ENCODE results near the gene NKAIN2.
"Not testable (repeated sequence)": the region's sequence is repeated elsewhere in the genome, so short reads cannot be mapped to it uniquely, and the experiment has no call there.

NKAIN2 gene

GRCh38 chr6:124699038-124699437 is 895.4 kb downstream of the NKAIN2 start:
- no peak for DNase-seq (ENCODE audit: low spot score)

DNA sequence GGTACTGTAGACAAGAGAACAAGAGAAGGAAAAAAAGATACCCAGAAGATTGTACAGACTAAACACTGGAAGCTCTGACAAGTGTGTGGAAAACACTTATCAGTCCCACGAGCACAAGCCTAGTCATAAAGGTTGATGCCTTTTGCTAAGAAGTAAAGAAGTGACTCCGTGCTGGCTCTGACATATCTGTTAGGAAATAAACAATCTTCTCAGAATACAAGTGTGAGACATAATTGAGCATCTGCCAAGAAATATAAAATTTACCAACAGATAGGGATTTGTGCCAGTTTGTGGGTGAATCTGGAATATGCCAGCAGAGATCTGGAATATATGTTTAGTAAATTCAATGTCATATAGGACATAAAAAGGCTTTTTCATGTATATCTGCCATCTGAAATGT is 899.9 kb downstream of the NKAIN2 start:
- DNase-seq (ENCODE audit: low spot score): no peak

GRCh38 chr6:124712532-124712931 is 908.9 kb downstream of the NKAIN2 start:
- not testable (repeated sequence) for DNase-seq (ENCODE audit: low spot score)

DNA sequence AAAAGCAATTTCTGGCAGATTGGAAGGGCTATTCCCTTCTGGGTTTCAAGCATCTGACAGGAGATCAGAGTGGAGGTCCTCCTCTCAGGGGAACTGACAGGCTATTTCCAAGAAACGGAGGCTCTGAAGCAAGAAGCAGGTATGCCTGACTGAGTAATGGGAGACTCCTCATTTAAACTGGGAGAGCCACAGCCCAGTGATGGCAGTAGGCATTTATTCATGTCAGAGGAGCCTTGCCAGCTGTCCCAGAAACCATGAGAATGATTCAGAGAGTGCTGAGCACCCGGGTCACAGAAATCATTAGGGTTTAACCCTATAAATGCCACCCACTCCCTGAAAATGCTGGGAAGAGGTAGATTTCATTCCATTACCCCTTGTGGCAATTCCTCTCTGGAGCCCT is 911.1 kb downstream of the NKAIN2 start:
- no peak for DNase-seq (ENCODE audit: low spot score)

DNA sequence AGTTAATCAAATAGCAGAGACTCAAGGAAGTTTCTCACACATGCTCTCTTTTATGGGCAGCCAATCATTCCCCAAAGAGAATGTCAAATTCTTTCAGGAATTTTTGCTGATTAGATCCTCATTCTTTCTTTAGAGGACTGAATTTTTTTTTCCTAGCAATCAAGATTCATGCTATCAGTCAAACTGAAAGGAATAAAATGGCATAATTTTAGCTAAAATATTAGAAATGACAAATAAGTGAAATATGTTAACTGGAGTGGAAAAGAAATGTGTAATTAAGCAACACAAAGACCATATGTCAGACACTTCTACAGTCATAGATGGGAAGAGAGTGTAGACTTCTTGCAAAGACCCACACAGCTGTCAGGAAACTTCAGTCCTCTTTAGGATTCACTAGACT is 916.2 kb downstream of the NKAIN2 start:
- no peak for DNase-seq (ENCODE audit: low spot score)

GRCh38 chr6:124721331-124721730 is 917.7 kb downstream of the NKAIN2 start:
- DNase-seq (ENCODE audit: low spot score): no peak

DNA sequence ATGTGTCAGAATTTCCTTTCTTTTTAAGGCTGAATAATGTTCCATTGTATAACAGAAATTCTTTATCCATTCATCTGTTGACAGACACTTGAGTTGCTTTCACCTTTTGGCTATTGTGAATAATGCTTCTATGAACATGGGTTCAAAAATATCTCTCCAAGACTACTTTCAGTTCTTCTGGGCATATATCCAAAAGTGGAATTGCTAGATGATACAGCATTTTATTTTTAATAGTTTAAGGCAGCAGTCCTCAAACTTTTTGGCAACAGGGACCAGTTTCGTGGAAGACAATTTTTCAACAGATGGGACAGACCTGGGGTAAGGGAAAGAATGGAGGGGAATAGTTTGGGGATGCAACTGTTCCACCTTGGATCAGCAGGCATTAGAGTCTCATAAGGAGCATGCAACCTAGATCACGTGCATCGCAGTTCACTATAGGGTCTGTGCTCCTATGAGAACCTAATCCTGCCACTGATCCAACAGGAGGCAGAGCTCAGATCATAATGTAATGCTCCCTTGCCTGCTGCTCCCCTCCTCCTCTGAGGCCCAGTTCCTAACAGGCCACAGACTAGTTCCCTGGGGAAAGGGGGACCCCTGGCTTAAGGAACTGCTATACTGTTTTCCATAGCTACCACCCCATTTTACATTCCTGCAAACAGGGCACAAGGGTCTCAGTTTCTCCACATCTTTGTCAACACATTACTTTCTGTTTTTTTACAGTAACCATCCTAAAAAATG is 918.6 kb downstream of the NKAIN2 start:
- DNase-seq (ENCODE audit: low spot score): no peak

DNA sequence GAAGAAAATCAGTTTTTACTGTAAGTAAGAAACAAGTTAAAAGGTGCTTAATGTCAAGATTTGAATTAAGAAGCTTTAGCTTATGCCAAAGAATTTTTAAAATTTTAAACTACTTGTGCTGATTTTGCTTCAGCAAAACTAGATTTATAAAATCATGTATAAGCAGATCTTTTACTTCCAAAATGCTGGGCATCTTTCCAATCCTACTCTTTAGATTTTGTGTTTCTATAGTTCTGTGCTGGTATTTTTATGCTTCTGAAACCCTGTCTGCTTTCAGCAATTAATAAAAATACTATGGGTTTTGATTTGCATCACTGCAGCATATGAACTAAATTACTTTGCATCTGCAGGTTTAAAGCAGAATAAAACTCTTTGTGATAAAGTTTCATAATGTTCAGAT is 920.0 kb downstream of the NKAIN2 start:
- DNase-seq (ENCODE audit: low spot score): no peak

DNA sequence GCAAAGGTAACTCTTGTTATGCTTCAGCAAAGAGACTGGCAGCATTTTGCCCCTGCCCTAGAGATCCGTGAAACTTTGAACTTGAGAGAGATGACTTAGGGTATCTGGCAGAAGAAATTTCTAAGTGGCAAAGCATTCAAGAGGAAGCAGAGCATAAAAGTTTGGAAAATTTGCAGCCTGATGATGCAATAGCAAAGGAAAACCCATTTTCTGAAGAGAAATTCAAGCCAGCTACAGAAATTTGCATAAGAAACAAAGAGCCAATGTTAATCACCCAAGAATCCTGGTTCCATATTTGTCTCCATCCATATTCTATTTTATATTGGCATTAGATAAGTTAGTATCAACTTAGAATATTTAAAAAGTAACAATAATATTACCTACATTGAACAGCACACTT is 934.1 kb downstream of the NKAIN2 start:
- DNase-seq (ENCODE audit: low spot score): not testable (repeated sequence)

DNA sequence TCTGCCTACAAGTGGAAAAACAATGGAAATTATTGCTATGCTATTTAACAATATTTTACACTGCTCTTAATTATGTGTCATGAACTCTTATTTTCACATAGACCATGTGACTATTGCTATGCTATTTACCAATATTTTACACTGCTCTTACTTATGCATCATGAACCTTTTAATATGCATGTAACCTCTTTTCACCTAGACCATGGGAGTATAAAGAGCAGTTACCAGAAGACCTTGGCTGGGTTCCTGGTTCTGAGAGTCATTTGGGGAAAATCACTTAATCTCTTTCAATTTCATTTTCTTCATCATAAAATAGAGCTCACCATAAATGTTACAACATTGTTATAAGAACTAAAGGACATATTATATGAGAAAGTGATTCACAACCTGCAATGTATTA is 934.8 kb downstream of the NKAIN2 start:
- no peak for DNase-seq (ENCODE audit: low spot score)

- DNase-seq (ENCODE audit: low spot score): no peak
Measured at GRCh38 chr6:124741341-124741740, 937.7 kb downstream of the NKAIN2 start.

GRCh38 chr6:124742971-124743370 is 939.3 kb downstream of the NKAIN2 start:
- no peak for DNase-seq (ENCODE audit: low spot score)

DNA sequence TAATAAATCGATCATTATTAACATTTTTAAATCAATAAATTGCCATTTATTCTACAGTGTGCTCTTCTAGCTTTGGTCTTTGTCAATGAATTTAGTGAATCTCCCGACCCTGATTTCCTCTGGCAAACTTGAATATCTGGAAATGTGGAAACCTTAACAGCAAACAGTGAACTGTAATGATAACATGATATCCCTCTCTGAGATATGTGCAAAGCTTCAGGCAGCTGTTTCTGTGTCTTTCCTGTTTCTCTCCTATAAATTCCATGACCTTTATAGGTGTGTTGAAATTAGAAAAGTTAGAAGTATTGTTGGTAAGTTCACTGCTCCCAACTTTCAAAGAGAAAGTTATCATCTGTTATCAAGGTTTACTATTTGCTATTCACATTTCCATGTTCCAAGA is 939.8 kb downstream of the NKAIN2 start:
- DNase-seq (ENCODE audit: low spot score): no peak

- DNase-seq (ENCODE audit: low spot score): no peak
Measured at GRCh38 chr6:124747349-124747748, 943.7 kb downstream of the NKAIN2 start.

GRCh38 chr6:124748778-124749177 is 945.1 kb downstream of the NKAIN2 start:
- no peak for DNase-seq (ENCODE audit: low spot score)

DNA sequence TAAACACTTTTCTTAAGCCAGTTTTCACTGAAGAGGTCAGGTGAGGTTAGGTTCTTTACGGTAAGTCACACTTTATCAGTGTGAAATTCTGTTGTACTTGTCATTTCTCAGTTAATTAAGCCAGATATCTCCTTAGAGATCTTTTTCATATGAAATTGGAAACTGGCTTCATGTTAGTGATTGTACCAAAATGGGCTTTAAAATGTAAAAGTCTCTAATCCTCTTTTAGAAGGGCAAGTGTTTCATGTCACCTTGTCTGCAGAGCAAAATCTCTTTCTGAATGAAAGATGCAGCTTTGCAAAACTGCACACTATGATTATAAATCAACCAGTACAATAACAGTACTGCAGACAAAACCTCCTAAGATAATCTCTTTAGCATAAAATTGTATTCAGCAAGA is 949.3 kb downstream of the NKAIN2 start:
- no peak for DNase-seq (ENCODE audit: low spot score)

DNA sequence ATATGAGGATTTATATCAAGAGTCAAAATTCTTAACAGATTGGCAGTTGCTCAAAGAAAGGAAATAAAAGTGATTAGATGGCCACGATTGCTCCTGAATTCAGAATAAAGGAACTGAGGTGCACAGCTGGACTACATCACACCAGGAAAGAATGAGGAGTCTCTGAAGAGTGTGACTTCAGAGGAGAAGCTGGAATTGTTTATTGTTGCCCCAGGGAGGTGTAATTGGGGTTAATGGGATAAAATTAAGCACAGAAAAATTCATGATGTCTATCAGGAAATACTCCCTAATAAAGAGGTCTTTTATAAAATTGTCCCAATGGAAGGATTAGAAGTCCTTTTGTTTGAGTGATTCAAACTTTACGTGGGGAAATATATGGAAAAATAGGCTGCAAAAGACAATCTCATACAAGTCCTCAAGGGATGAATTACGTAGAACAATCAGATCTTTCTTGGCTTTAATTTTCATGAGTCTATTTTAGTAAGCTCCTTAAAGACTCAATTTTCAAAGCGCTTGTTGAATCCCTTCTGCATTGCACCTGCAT is 950.0 kb downstream of the NKAIN2 start:
- DNase-seq (ENCODE audit: low spot score): no peak

GRCh38 chr6:124755321-124755720 is 951.7 kb downstream of the NKAIN2 start:
- DNase-seq (ENCODE audit: low spot score): no peak

GRCh38 chr6:124757560-124757959 is 953.9 kb downstream of the NKAIN2 start:
- DNase-seq (ENCODE audit: low spot score): no peak

GRCh38 chr6:124758663-124759062 is 955.0 kb downstream of the NKAIN2 start:
- no peak for DNase-seq (ENCODE audit: low spot score)

GRCh38 chr6:124765280-124765679 is 961.6 kb downstream of the NKAIN2 start:
- no peak for DNase-seq (ENCODE audit: low spot score)

DNA sequence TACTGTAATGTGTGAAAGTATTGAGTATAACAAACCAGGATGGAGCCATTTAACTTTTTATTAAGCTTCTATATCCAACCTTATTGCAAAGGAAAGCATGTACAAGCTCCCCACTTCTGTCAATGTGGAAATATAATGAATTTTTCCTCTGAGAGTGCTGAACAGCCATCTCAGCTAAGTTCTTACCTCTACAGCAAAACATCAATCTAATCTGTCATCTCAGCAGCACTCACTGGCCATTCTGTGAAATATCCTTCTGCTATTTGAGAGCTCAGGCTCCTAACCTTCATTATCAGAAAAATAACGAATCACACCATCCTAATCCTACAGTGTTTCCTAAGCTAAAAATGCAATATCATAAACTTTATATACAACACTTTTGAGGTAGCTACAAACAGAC is 964.6 kb downstream of the NKAIN2 start:
- no peak for DNase-seq (ENCODE audit: low spot score)

GRCh38 chr6:124769811-124770544 is 966.3 kb downstream of the NKAIN2 start:
- DNase-seq (ENCODE audit: low spot score): no peak

All from GM03348 (cell line).